T-cell (primary cell): ENCODE results near the gene COTL1. TPM values are rescaled to one million over a fixed set of nuclear protein-coding genes. Genes with fewer than 3 reads are reported as not detected.
"Not testable (repeated sequence)": the region's sequence is repeated elsewhere in the genome, so short reads cannot be mapped to it uniquely, and the experiment has no call there.

Source experiments
- ATAC-seq, 4 experiments: fragments of 200-7000 bp in 3 of 4; fragments of 150-1000 bp in 1 of 4; cut with Tn5 transposase; replicated peaks in 1 of 4; 1 replicate in 3 of 4; 2 replicates in 1 of 4; pipeline ENCODE4 v1.10.0; 2021; ENCODE audit warnings: moderate library complexity in 3 of 4, mild to moderate bottlenecking in 2 of 4, moderate number of reproducible peaks in 1 of 4
- CTCF ChIA-PET, 2 donors: fragments of 300-600 bp; sonication (Branson Sonifier 250); formaldehyde crosslinking; loops; one replicate each; lab custom pipeline; 2022; ENCODE audit warnings: antibody characterized with exemption in 2 of 2; lab: Charles Lee
- POLR2A ChIA-PET, 2 donors: fragments of 300-600 bp; sonication (Branson Sonifier 250); formaldehyde crosslinking; loops; one replicate each; lab custom pipeline; 2022; ENCODE audit warnings: antibody characterized with exemption in 2 of 2; lab: Charles Lee
- DNase-seq, 35 experiments: peaks; one replicate each; pipeline versions ENCODE4 v3.0.0 to v3.0.0-alpha.2; 2013 to 2023
- H3K27ac ChIP-seq: one replicate; pipeline ENCODE4 v1.5.1; 2013; ENCODE audit warnings: low read length
- H3K27me3 ChIP-seq, 2 experiments: replicated peaks in 1 of 2; 1 replicate in 1 of 2; 2 replicates in 1 of 2; pipeline versions ENCODE4 v1.6.1 to v1.7.0; 2013; ENCODE audit warnings: low read length in 1 of 2, mixed read lengths in 1 of 2; ENCODE audit not compliant: control insufficient read depth in 2 of 2, insufficient read depth in 2 of 2; ENCODE audit errors: extremely low read depth in 1 of 2
- H3K36me3 ChIP-seq, 2 donors: 1 replicate in 1 of 2; 2 replicates in 1 of 2; pipeline versions ENCODE4 v1.6.1 to v1.7.0; 2013; ENCODE audit warnings: low read length in 1 of 2; ENCODE audit not compliant: control insufficient read depth in 2 of 2, insufficient read depth in 1 of 2; ENCODE audit errors: extremely low read depth in 1 of 2
- H3K4me1 ChIP-seq, 2 experiments: 1 replicate in 1 of 2; 2 replicates in 1 of 2; pipeline versions ENCODE4 v1.6.1 to v1.7.0; 2013; ENCODE audit warnings: low read length in 2 of 2, mixed read lengths in 1 of 2; ENCODE audit not compliant: insufficient read depth in 2 of 2, control insufficient read depth in 1 of 2; ENCODE audit errors: extremely low read depth in 1 of 2
- H3K4me3 ChIP-seq, 2 donors: 1 replicate in 1 of 2; 2 replicates in 1 of 2; pipeline versions ENCODE4 v1.5.1 to v1.7.0; 2013; ENCODE audit warnings: mild to moderate bottlenecking in 2 of 2, low read length in 1 of 2, moderate library complexity in 1 of 2; ENCODE audit not compliant: control insufficient read depth in 1 of 2; ENCODE audit errors: extremely low read depth in 1 of 2
- H3K9me3 ChIP-seq: 2 replicates; pipeline ENCODE4 v1.7.0; 2013
- H3K27ac Mint-ChIP-seq, 2 donors: one replicate each; pipeline ENCODE4 v1.8.0; 2020 to 2021; ENCODE audit warnings: mild to moderate bottlenecking in 2 of 2, mixed read lengths in 2 of 2
- H3K27me3 Mint-ChIP-seq, 2 donors: one replicate each; pipeline ENCODE4 v1.8.0; 2021 to 2022; ENCODE audit warnings: mixed read lengths in 2 of 2
- H3K36me3 Mint-ChIP-seq: one replicate; pipeline ENCODE4 v1.8.0; 2021; ENCODE audit warnings: mixed read lengths
- H3K4me1 Mint-ChIP-seq, 3 donors: one replicate each; pipeline ENCODE4 v1.8.0; 2020 to 2022; ENCODE audit warnings: mixed read lengths in 3 of 3, mild to moderate bottlenecking in 1 of 3
- H3K4me3 Mint-ChIP-seq, 3 donors: one replicate each; pipeline ENCODE4 v1.8.0; 2020 to 2022; ENCODE audit warnings: mild to moderate bottlenecking in 3 of 3, mixed read lengths in 3 of 3, moderate library complexity in 3 of 3
- H3K9me3 Mint-ChIP-seq, 3 donors: one replicate each; pipeline ENCODE4 v1.8.0; 2020 to 2022; ENCODE audit warnings: mixed read lengths in 3 of 3
- WGBS: methylation state at CpG from one replicate; pipeline ENCODE4 v1.1.5; 2013; ENCODE audit warnings: missing lambda C conversion rate; ENCODE audit not compliant: insufficient coverage; 5-methylcytosine and 5-hydroxymethylcytosine counted together
- total RNA-seq, 35 experiments: library from RNA in 6 of 35; stranded (reverse) in 6 of 35; fragments of 120-200 nt in 1 of 35; gene quantifications; one replicate each; pipeline versions ENCODE4 v1.2.1 to v1.2.4 and lab custom pipeline; 2013 to 2026

COTL1 gene
- total RNA-seq, 5 donors from 2014 or later (not counting 1 experiment from before 2014, with no cell fraction given) = 205 to 265 (median 221) TPM

GRCh38 chr16:84625556-84625955, 7.7 kb upstream of the COTL1 start:
- Histone ChIP-seq H3K36me3 (no peaks in the 10 kb centered on the region), H3K4me3 (no peak overlapping the region), H3K27ac (no peak overlapping the region), H3K27me3 (peaks cover 0 to 5% of the 10 kb centered on the region in 2 experiments), H3K9me3 (no peaks in the 10 kb centered on the region), H3K4me1 (peaks cover 9 to 14% of the 10 kb centered on the region in 2 experiments)
- CTCF ChIA-PET = no interaction called here
- WGBS = 100% methylated on average over 3 of the region's 6 CpGs
- H3K4me3 Mint-ChIP-seq = no peak overlapping the region
- no peaks in the 10 kb centered on the region for H3K36me3 Mint-ChIP-seq
- H3K4me1 Mint-ChIP-seq = peaks cover 13 to 27% (median 14%) of the 10 kb centered on the region in 3 donors
- H3K27me3 Mint-ChIP-seq = no peaks in the 10 kb centered on the region
- no peaks in the 10 kb centered on the region for H3K9me3 Mint-ChIP-seq
- POLR2A ChIA-PET = no interaction called here
- no peak for ATAC-seq
- no peak overlapping the region for H3K27ac Mint-ChIP-seq
- no peak for DNase-seq

- ATAC-seq, H3K27ac Mint-ChIP-seq, H3K4me3 ChIP-seq, H3K36me3 Mint-ChIP-seq, H3K27me3 ChIP-seq, DNase-seq, H3K4me3 Mint-ChIP-seq, H3K36me3 ChIP-seq, H3K9me3 Mint-ChIP-seq, H3K9me3 ChIP-seq, H3K27me3 Mint-ChIP-seq, POLR2A ChIA-PET, H3K27ac ChIP-seq: not testable (repeated sequence)
- CTCF ChIA-PET = interaction anchor here (0.7 to 3.3 kb wide), 14 partner anchors 12 to 118 kb away, joined by 3 to 34 read pairs (median 5); no protein-coding TSS in a partner anchor
- H3K4me1 Mint-ChIP-seq = peaks cover 19 to 25% (median 22%) of the 10 kb centered on the region in 3 donors
- H3K4me1 ChIP-seq = peaks cover 1 to 18% of the 10 kb centered on the region in 2 experiments
- WGBS = 88% methylated on average over 6 of the region's 10 CpGs
Observed at GRCh38 chr16:84620913-84621312, 3.0 kb upstream of the COTL1 start.

GRCh38 chr16:84618581-84619460, 943 bp upstream of the COTL1 start:
- DNase-seq (no peak), ATAC-seq (no peak)
- Mint-ChIP-seq H3K4me1 (peaks cover 40 to 46% (median 43%) of the 10 kb centered on the region in 3 donors), H3K36me3 (peaks cover 6% of the 10 kb centered on the region), H3K4me3 (peak overlapping the region; percentile 1 to 94 (median 66)), H3K27ac (peak overlapping the region; percentile 17 to 69), H3K27me3 (no peaks in the 10 kb centered on the region), H3K9me3 (no peaks in the 10 kb centered on the region)
- no peaks in the 10 kb centered on the region for H3K9me3 ChIP-seq
- H3K4me3 ChIP-seq = no peak overlapping the region
- no peaks in the 10 kb centered on the region for H3K27me3 ChIP-seq
- POLR2A ChIA-PET = interaction anchor here in 1 of 2 donors (0.7 kb wide), 1 partner anchor 23 kb away, joined by 4 read pairs; no protein-coding TSS in a partner anchor
- peaks cover 22 to 39% of the 10 kb centered on the region in 2 experiments for H3K4me1 ChIP-seq
- peaks cover 6 to 11% of the 10 kb centered on the region in 2 donors for H3K36me3 ChIP-seq
- 83% methylated on average over 4 of the region's 12 CpGs for WGBS
- CTCF ChIA-PET = interaction anchor here in 1 of 2 donors (0.6 to 0.8 kb wide), 3 partner anchors 12 to 110 kb away, joined by 3 to 5 read pairs (median 4); no protein-coding TSS in a partner anchor
- no peak overlapping the region for H3K27ac ChIP-seq

GRCh38 chr16:84617041-84617790, 662 bp downstream of the COTL1 start:
- Mint-ChIP-seq H3K4me3 (peak overlapping the region; percentile 94 to 98 (median 95)), H3K27me3 (no peaks in the 10 kb centered on the region), H3K36me3 (peaks cover 13% of the 10 kb centered on the region), H3K4me1 (peaks cover 53 to 57% (median 55%) of the 10 kb centered on the region in 3 donors), H3K27ac (peak overlapping the region; percentile 81 to 86), H3K9me3 (no peaks in the 10 kb centered on the region)
- peak; percentile 40 to 64 (median 52) for ATAC-seq
- Histone ChIP-seq H3K27me3 (no peaks in the 10 kb centered on the region), H3K4me3 (peak overlapping the region; percentile 89 to 91), H3K36me3 (peaks cover 10 to 19% of the 10 kb centered on the region in 2 donors), H3K4me1 (peaks cover 32 to 55% of the 10 kb centered on the region in 2 experiments), H3K9me3 (no peaks in the 10 kb centered on the region), H3K27ac (no peak overlapping the region)
- POLR2A ChIA-PET = interaction anchor here in 1 of 2 donors (0.7 kb wide), 1 partner anchor 16 kb away, joined by 3 read pairs; no protein-coding TSS in a partner anchor
- under 1% methylated on average over 40 of the region's 54 CpGs for WGBS
- CTCF ChIA-PET = interaction anchor here in 1 of 2 donors (1.2 kb wide), 1 partner anchor 19 kb away, joined by 4 read pairs; no protein-coding TSS in a partner anchor
- DNase-seq = peak in 19 of 35 experiments; percentile 26 to 62 (median 41)

GRCh38 chr16:84616515-84616914, 1.4 kb downstream of the COTL1 start:
- Histone ChIP-seq H3K4me1 (peaks cover 39 to 62% of the 10 kb centered on the region in 2 experiments), H3K9me3 (no peaks in the 10 kb centered on the region), H3K27ac (no peak overlapping the region), H3K4me3 (peak overlapping the region; percentile 89 to 91), H3K36me3 (peaks cover 14 to 19% of the 10 kb centered on the region in 2 donors), H3K27me3 (no peaks in the 10 kb centered on the region)
- CTCF ChIA-PET = interaction anchor here in 1 of 2 donors (1.2 kb wide), 1 partner anchor 19 kb away, joined by 4 read pairs; no protein-coding TSS in a partner anchor
- H3K4me1 Mint-ChIP-seq = peaks cover 56 to 62% (median 59%) of the 10 kb centered on the region in 3 donors
- no peaks in the 10 kb centered on the region for H3K27me3 Mint-ChIP-seq
- H3K27ac Mint-ChIP-seq = peak overlapping the region; percentile 81 to 86
- WGBS = 9% methylated on average over 9 of the region's 13 CpGs
- peak overlapping the region; percentile 94 to 98 (median 95) for H3K4me3 Mint-ChIP-seq
- no peaks in the 10 kb centered on the region for H3K9me3 Mint-ChIP-seq
- POLR2A ChIA-PET = no interaction called here
- ATAC-seq = no peak
- peaks cover 16% of the 10 kb centered on the region for H3K36me3 Mint-ChIP-seq
- DNase-seq = peak in 4 of 35 experiments; percentile 19 to 60 (median 34)
